Stimulated activated CD8-positive, alpha-beta memory T cell treated with anti-CD3 and anti-CD28 coated beads, Interleukin-12 subunit alpha, Interleukin-12 subunit beta, amount 100 ng/mL, for 24 hours (primary cell): ENCODE results near the gene STOML2.

Source experiments
- DNase-seq: peaks from one replicate; pipeline ENCODE4 v3.0.0-alpha.2; 2020; ENCODE audit errors: extremely low read depth

The STOML2 gene

GRCh38 chr9:35072461-35073278 lies 30.3 kb downstream of the STOML2 start, which contains the start of gene VCP:
VCP (minus strand) TSS chr9:35072625; CDS start chr9:35072353, 272 bp downstream.
- DNase-seq = peak; percentile 89

- peak; percentile 54 for DNase-seq
Observed at GRCh38 chr9:35071814-35072460, 31.0 kb downstream of the STOML2 start.

GRCh38 chr9:35070823-35071813 lies 31.8 kb downstream of the STOML2 start:
- DNase-seq = no peak

GRCh38 chr9:35069020-35069419 lies 33.9 kb downstream of the STOML2 start:
- DNase-seq = no peak

GRCh38 chr9:35067056-35067455 lies 35.9 kb downstream of the STOML2 start:
- no peak for DNase-seq

GRCh38 chr9:35060548-35061207 lies 42.3 kb downstream of the STOML2 start:
- no peak for DNase-seq

GRCh38 chr9:35059438-35059837 lies 43.5 kb downstream of the STOML2 start:
- no peak for DNase-seq

- no peak for DNase-seq
Observed at GRCh38 chr9:35057271-35057620, 45.7 kb downstream of the STOML2 start.

GRCh38 chr9:35056571-35057270 lies 46.2 kb downstream of the STOML2 start:
- DNase-seq = no peak

- DNase-seq = no peak
Observed at GRCh38 chr9:35054871-35055644, 47.9 kb downstream of the STOML2 start.

- no peak for DNase-seq
Observed at GRCh38 chr9:35054185-35054835, 48.6 kb downstream of the STOML2 start.

- peak; percentile 7 for DNase-seq
Observed at GRCh38 chr9:35051069-35051967, 51.6 kb downstream of the STOML2 start.
